Mesothelial cell of epicardium (in vitro differentiated cells): ENCODE measurements around the gene RIPOR2. TPM values are rescaled to one million over a fixed set of nuclear protein-coding genes. Genes with fewer than 3 reads are reported as not detected.

Experiments
- DNase-seq, 2 experiments: peaks; one replicate each; pipeline ENCODE4 v3.0.0; 2021; ENCODE audit warnings: low spot score in 2 of 2; ENCODE audit not compliant: unreplicated experiment in 2 of 2
- H3K27ac Mint-ChIP-seq: 2 replicates; pipeline ENCODE4 v1.8.0; 2021; ENCODE audit warnings: mixed read lengths
- H3K27me3 Mint-ChIP-seq: 2 replicates; pipeline ENCODE4 v1.8.0; 2021; ENCODE audit warnings: low read depth, mixed read lengths
- H3K36me3 Mint-ChIP-seq: 2 replicates; pipeline ENCODE4 v1.8.0; 2021; ENCODE audit warnings: mixed read lengths
- H3K4me1 Mint-ChIP-seq: 2 replicates; pipeline ENCODE4 v1.8.0; 2021; ENCODE audit warnings: mixed read lengths
- H3K4me3 Mint-ChIP-seq: 2 replicates; pipeline ENCODE4 v1.8.0; 2021; ENCODE audit warnings: mild to moderate bottlenecking, moderate library complexity, mixed read lengths
- H3K9me3 Mint-ChIP-seq: 2 replicates; pipeline ENCODE4 v1.8.0; 2021; ENCODE audit warnings: mixed read lengths
- CTCF ChIP-seq: fragments of 200-600 bp; sonication (generic); IDR thresholded peaks from one replicate; pipeline ENCODE4 v1.5.0; 2021; ENCODE audit warnings: antibody characterized with exemption; ENCODE audit not compliant: unreplicated experiment
- total RNA-seq: library from RNA; stranded (reverse); gene quantifications from 3 replicates; pipeline ENCODE4 v1.2.1, GENCODE V29; 2021

The RIPOR2 gene
- total RNA-seq, 1 donor from 2014 or later: 1.7 TPM

DNA sequence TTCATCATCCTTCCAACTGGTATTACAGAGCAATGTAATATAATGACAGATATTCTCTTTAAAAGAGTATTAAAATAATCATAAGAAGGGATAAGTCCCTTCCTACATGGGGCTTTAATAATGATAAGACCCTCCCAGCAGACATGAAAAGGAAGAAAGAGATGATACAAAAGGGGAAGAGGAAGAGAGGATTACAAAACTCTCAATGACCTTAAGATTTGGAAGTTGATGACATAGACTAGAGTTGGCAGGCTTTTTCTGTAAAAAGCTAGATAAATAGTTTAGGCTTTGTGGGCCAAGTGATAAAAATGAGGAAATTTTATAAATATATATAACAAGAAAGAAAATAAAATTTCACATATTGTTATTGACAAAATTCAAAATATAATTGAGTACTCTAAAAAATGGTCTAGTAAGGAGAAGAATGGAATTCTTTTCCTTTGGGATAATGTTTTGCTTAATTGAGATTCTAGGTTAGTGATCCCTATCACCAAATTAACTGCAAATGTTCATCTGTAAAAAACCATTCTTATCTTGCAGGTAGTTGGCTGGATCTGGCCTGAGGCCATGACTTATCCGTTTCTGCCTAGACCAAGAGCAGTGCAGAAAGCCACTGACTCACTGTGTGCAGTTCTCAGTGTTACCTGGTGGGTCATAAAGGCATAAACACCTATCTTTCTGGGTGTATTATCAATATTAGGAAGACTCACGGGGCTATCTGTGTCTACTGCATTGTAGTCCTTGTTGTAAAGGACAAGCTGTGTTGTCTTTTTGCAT lies 11.0 kb downstream of the RIPOR2 start:
- no peaks in the 10 kb centered on the region for H3K27me3 Mint-ChIP-seq

GRCh38 chr6:24923885-24924401 lies 11.8 kb downstream of the RIPOR2 start:
- Mint-ChIP-seq H3K27me3 (no peaks in the 10 kb centered on the region), H3K9me3 (peaks cover 6% of the 10 kb centered on the region), H3K27ac (no peak overlapping the region), H3K36me3 (no peaks in the 10 kb centered on the region), H3K4me1 (peaks cover 38% of the 10 kb centered on the region), H3K4me3 (no peak overlapping the region)
- TF ChIP-seq CTCF: no peak
- DNase-seq: no peak

More for the DNA sequence above, 11.0 kb downstream of the RIPOR2 start:
- no peak overlapping the region for H3K4me3 Mint-ChIP-seq
- H3K36me3 Mint-ChIP-seq: no peaks in the 10 kb centered on the region
- peaks cover 6% of the 10 kb centered on the region for H3K9me3 Mint-ChIP-seq
- H3K4me1 Mint-ChIP-seq: peaks cover 36% of the 10 kb centered on the region
- peak overlapping the region; percentile 2 for H3K27ac Mint-ChIP-seq
- DNase-seq: no peak
- TF ChIP-seq CTCF: no peak

GRCh38 chr6:24922814-24923213 lies 12.9 kb downstream of the RIPOR2 start:
- no peak overlapping the region for H3K27ac Mint-ChIP-seq
- TF ChIP-seq CTCF: no peak
- peaks cover 35% of the 10 kb centered on the region for H3K4me1 Mint-ChIP-seq
- DNase-seq: no peak
- H3K9me3 Mint-ChIP-seq: peaks cover 6% of the 10 kb centered on the region
- H3K36me3 Mint-ChIP-seq: no peaks in the 10 kb centered on the region
- no peaks in the 10 kb centered on the region for H3K27me3 Mint-ChIP-seq
- H3K4me3 Mint-ChIP-seq: no peak overlapping the region

GRCh38 chr6:24922170-24922569 lies 13.6 kb downstream of the RIPOR2 start:
- Mint-ChIP-seq H3K36me3 (no peaks in the 10 kb centered on the region), H3K4me1 (peaks cover 31% of the 10 kb centered on the region)

DNA sequence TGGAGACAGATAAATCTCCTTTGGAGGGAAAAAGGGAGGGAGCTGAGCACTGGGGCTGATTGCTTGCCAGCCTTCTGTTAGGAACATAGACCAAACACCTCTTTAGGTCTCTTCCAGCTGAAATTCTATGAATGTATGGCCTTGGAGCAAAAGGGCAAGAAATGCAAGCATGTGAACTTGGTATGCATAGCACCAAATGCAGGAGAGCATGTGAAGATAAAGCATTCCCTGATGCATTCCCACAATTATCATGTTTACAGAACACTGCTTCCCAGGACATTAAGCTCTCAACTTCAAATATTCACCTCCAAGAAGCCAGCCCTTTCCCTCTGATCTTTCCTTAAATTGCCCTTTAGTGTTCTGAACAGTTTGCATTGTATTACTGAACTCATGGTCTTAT lies 15.6 kb downstream of the RIPOR2 start:
- Mint-ChIP-seq H3K36me3 (no peaks in the 10 kb centered on the region), H3K27me3 (no peaks in the 10 kb centered on the region), H3K9me3 (no peaks in the 10 kb centered on the region), H3K4me1 (peaks cover 31% of the 10 kb centered on the region), H3K27ac (no peak overlapping the region), H3K4me3 (no peak overlapping the region)
- no peak for DNase-seq
- no peak for TF ChIP-seq CTCF

More at GRCh38 chr6:24922170-24922569, 13.6 kb downstream of the RIPOR2 start:
- no peak overlapping the region for H3K27ac Mint-ChIP-seq
- H3K4me3 Mint-ChIP-seq: no peak overlapping the region
- TF ChIP-seq CTCF: no peak
- no peak for DNase-seq
- H3K27me3 Mint-ChIP-seq: no peaks in the 10 kb centered on the region
- H3K9me3 Mint-ChIP-seq: peaks cover 2% of the 10 kb centered on the region
